Breast epithelium (tissue), 4 donors: Measurements from ENCODE around the gene OPTN. TPM values are rescaled to one million over a fixed set of nuclear protein-coding genes. Genes with fewer than 3 reads are reported as not detected.

Source experiments
- DNase-seq, 2 donors: peaks; one replicate each; pipeline ENCODE4 v3.0.0-alpha.2; 2019; ENCODE audit warnings: low spot score in 2 of 2
- H3K27ac ChIP-seq, 2 donors: fragments of 200-600 bp; sonication (generic) in 1 of 2; one replicate each; pipeline ENCODE4 v1.5.1; 2016 to 2019; ENCODE audit warnings: mild to moderate bottlenecking in 1 of 2
- H3K27me3 ChIP-seq, 2 donors: fragments of 200-600 bp; sonication (generic) in 1 of 2; one replicate each; pipeline versions ENCODE4 v1.5.1 to v1.6.0; 2017 to 2019; ENCODE audit warnings: control low read depth in 1 of 2, mild to moderate bottlenecking in 1 of 2
- H3K36me3 ChIP-seq: fragments of 200-600 bp; one replicate; pipeline ENCODE4 v1.5.1; 2019
- H3K4me1 ChIP-seq, 2 donors: fragments of 200-600 bp; sonication (generic); one replicate each; pipeline ENCODE4 v1.5.1; 2016 to 2019; ENCODE audit warnings: control low read depth in 1 of 2
- H3K4me3 ChIP-seq, 3 donors: fragments of 200-600 bp; sonication (generic); 1 replicate in 2 of 3; 2 replicates in 1 of 3; pipeline ENCODE4 v1.5.1; 2016 to 2019; ENCODE audit warnings: mild to moderate bottlenecking in 3 of 3, moderate library complexity in 2 of 3
- H3K9me3 ChIP-seq, 2 donors: fragments of 200-600 bp; sonication (generic) in 1 of 2; one replicate each; pipeline ENCODE4 v1.5.1; 2016 to 2019; ENCODE audit warnings: control low read depth in 1 of 2
- POLR2A ChIP-seq: fragments of 450-650 bp; IDR thresholded peaks from one replicate; pipeline ENCODE4 v1.6.1; 2016; ENCODE audit warnings: antibody characterized with exemption, mild to moderate bottlenecking, moderate library complexity
- POLR2AphosphoS5 ChIP-seq, 3 donors: sonication (generic); formaldehyde crosslinking; IDR thresholded peaks; one replicate each; pipeline ENCODE4 v1.6.1; 2017; ENCODE audit warnings: antibody characterized with exemption in 3 of 3
- intact Hi-C: fragments of 100-400 bp; cut with DNase I; formaldehyde crosslinking; loops from one replicate; pipeline ENCODE4 v1.15.1; 2023; ENCODE audit warnings: low total_unique reads
- total RNA-seq, 3 donors: library from RNA; depleted of rRNA; stranded (reverse); fragments of >200 nt; gene quantifications; one replicate each; pipeline ENCODE4 v1.1.0, GENCODE V29; 2016
- TF ChIP-seq, protein P1 (sequence below), 3 donors: fragments of 450-650 bp; IDR thresholded peaks; one replicate each; pipeline ENCODE4 v1.5.1; 2016 to 2017; ENCODE audit warnings: antibody characterized with exemption in 3 of 3, mild to moderate bottlenecking in 3 of 3, moderate library complexity in 3 of 3

OPTN gene
- total RNA-seq, 3 donors from 2014 or later, result 43.9 to 119 (median 49.2) TPM

DNA sequence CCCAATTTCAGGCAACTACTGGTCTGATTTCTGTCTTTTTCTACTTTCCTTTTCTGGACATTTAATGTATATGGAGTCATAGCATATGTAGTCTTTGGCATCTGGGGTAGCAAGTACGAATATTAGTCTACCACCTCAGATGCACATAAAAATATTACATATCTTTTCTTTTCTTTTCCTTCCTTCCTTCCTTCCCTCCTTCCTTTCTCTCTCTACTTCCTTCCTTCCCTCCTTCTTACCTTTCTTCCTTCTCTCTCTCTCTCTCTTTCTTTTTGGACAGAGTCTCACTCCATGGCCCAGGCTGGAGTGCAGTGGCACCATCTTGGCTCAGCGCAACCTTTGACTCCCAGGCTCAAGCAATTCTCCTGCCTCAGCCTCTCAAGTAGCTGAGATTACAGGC is 4.0 kb upstream of the OPTN start:
- H3K27me3 ChIP-seq, result no peaks in the 10 kb centered on the region
- TF ChIP-seq, protein P1, sequence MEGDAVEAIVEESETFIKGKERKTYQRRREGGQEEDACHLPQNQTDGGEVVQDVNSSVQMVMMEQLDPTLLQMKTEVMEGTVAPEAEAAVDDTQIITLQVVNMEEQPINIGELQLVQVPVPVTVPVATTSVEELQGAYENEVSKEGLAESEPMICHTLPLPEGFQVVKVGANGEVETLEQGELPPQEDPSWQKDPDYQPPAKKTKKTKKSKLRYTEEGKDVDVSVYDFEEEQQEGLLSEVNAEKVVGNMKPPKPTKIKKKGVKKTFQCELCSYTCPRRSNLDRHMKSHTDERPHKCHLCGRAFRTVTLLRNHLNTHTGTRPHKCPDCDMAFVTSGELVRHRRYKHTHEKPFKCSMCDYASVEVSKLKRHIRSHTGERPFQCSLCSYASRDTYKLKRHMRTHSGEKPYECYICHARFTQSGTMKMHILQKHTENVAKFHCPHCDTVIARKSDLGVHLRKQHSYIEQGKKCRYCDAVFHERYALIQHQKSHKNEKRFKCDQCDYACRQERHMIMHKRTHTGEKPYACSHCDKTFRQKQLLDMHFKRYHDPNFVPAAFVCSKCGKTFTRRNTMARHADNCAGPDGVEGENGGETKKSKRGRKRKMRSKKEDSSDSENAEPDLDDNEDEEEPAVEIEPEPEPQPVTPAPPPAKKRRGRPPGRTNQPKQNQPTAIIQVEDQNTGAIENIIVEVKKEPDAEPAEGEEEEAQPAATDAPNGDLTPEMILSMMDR (IDR thresholded peaks at IDR 0.05), result no peak
- no peak for TF ChIP-seq POLR2AphosphoS5 (IDR thresholded peaks at IDR 0.05)
- TF ChIP-seq POLR2A, result no peak
- intact Hi-C loops, result no loop called here

DNA sequence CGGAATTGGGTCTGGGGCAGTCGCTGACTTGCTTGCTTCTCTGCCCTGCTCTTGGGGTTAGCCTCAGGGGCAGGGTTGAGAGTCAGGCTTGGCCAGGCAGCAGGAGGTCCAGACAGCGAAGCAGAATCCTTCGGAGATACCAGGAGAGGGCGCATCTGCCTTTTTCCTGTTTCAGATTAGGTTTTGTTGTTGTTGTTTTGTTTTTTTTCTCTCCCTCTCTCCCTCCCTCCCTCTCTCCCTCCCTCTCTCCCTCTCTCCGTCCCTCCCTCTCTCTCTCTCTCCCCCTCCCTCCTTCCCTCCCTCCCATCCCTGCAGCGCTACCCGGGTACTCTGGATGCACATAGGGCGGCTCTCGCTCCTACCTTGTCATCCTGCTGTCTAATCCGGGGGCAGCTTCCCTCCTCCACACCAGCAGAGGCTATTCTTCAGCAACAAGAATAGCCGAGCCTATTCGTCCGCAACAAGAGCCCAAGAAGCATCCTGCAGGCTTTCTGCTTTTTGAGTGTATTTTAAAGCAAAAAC is 758 bp upstream of the OPTN start:
- intact Hi-C loops, result no loop called here
- Histone ChIP-seq H3K27me3 (no peaks in the 10 kb centered on the region), H3K4me3 (peak overlapping the region; percentile 93 to 99 (median 96)), H3K4me1 (no peaks in the 10 kb centered on the region), H3K36me3 (no peaks in the 10 kb centered on the region), H3K27ac (peak overlapping the region; percentile 95), H3K9me3 (no peaks in the 10 kb centered on the region)
- TF ChIP-seq POLR2AphosphoS5 (IDR thresholded peaks at IDR 0.05) (no peak), POLR2A (no peak)
- TF ChIP-seq, protein P1 (IDR thresholded peaks at IDR 0.05), result no peak
- peak in 1 of 2 donors; percentile 28 for DNase-seq

More for the DNA sequence above, 4.0 kb upstream of the OPTN start:
- no peak for DNase-seq
- no peak overlapping the region for H3K4me3 ChIP-seq
- no peaks in the 10 kb centered on the region for H3K9me3 ChIP-seq
- no peaks in the 10 kb centered on the region for H3K36me3 ChIP-seq
- no peaks in the 10 kb centered on the region for H3K4me1 ChIP-seq
- no peak overlapping the region for H3K27ac ChIP-seq

DNA sequence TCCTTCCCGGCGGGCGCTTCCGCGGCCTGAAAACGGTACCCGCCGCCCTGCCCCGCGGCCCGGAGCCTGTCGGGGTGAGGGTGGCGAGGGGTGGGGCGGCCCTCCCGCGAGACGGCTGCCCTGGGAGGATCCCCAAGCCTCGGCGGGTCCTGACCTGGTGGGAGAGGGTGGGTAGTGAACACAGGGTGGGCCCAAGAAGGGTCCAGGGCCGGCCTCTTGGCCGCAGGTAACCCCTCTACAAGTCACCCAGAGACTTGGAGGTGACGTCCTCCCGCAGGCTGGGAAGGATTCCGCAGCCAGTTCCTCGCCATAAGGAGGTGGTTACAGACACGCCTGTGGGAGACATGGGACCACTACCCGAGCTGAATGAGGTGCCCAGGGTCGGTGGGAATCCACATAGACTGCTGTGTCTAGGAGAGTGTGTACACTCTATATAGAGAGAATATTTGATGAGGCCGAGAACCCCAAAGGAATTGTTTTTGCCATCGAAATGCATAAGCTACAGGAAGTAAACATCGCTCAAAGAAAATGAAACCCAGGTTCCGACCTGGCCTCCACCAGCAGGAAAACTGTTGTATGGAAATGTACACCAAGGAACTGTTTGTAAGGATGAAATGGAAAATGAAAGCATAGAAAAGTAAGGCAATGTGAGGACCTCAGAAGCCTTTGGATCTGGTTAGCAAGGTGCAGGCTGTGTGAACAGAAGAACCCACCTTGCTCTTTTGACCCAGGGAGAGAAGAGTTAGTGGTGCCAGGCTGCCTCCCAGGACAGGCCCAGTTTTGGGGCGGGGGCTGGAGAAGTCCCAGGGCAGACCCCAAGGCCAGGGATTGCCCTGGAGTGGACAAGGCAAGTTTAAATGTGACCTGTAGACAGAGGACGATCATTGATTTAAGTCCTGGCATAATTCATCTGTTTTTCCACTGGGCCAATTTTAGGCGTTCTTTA is 659 bp downstream of the OPTN start:
- no peak for TF ChIP-seq POLR2AphosphoS5 (IDR thresholded peaks at IDR 0.05)
- TF ChIP-seq POLR2A, result no peak
- TF ChIP-seq, protein P1 (IDR thresholded peaks at IDR 0.05), result no peak
- Histone ChIP-seq H3K36me3 (no peaks in the 10 kb centered on the region), H3K27me3 (no peaks in the 10 kb centered on the region), H3K9me3 (no peaks in the 10 kb centered on the region), H3K4me3 (peak overlapping the region; percentile 93 to 99 (median 96)), H3K4me1 (no peaks in the 10 kb centered on the region), H3K27ac (peak overlapping the region; percentile 95)
- intact Hi-C loops, result no loop called here
- DNase-seq, result peak in 1 of 2 donors; percentile 34

DNA sequence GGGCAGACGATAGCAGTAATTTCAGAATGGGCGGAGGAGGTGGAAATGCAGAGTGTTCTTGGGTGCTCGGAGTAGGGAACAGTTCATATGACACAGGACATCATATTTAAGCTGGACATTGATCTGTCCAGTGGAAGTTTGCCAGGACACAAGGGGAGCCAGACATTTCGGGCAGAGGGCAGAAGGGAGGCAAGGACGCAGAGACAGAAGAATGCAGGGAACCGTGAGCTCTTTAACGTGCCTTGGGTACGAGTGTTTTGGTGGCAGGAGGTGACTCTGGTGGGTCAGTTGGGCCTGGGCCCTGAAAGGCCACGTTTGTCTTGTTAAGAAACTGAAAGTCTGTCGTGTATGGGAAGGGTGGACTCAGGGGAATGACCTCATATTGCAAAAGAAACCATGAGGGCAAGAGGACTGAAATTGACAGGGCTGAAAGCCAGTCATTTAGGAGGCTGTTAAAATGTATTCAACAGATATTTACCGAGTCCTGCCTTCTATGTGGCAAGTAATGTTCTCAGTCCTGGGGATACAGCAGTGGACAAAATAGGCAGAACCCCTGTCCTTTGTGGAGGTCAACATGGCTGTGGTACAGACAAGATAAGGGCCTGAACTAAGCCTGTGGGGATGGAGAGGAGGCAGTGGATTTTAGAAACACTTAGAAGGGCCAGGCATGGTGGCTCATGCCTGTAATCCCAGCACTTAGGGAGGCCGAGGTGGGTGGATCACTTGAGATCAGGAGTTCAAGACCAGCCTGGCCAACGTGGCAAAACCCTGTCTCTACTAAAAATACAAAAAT is 2.2 kb downstream of the OPTN start:
- Histone ChIP-seq H3K27ac (peak overlapping the region in 1 of 2 donors; percentile 78), H3K27me3 (no peaks in the 10 kb centered on the region), H3K4me1 (no peaks in the 10 kb centered on the region), H3K4me3 (peak overlapping the region in 2 of 3 donors; percentile 19 to 52), H3K36me3 (no peaks in the 10 kb centered on the region), H3K9me3 (no peaks in the 10 kb centered on the region)
- intact Hi-C loops, result no loop called here
- TF ChIP-seq, protein P1 (IDR thresholded peaks at IDR 0.05), result no peak
- no peak for TF ChIP-seq POLR2AphosphoS5 (IDR thresholded peaks at IDR 0.05)
- DNase-seq, result no peak
